Endothelial cell (in vitro differentiated cells): ENCODE data around the gene STARD8. TPM values are rescaled to one million over a fixed set of nuclear protein-coding genes. Genes with fewer than 3 reads are reported as not detected.
"Not testable (repeated sequence)": the region's sequence is repeated elsewhere in the genome, so short reads cannot be mapped to it uniquely, and the experiment has no call there.

Experiments used
- DNase-seq: peaks from one replicate; pipeline ENCODE4 v3.0.0; 2021; ENCODE audit warnings: low spot score
- H3K27ac Mint-ChIP-seq: one replicate; pipeline ENCODE4 v1.8.0; 2021; ENCODE audit warnings: mixed read lengths, inconsistent platforms; ENCODE audit not compliant: unreplicated experiment
- H3K27me3 Mint-ChIP-seq: one replicate; pipeline ENCODE4 v1.8.0; 2021; ENCODE audit warnings: mild to moderate bottlenecking, moderate library complexity, mixed read lengths, inconsistent platforms; ENCODE audit not compliant: unreplicated experiment
- H3K36me3 Mint-ChIP-seq: one replicate; pipeline ENCODE4 v1.8.0; 2021; ENCODE audit warnings: mild to moderate bottlenecking, low read depth, mixed read lengths, inconsistent platforms; ENCODE audit not compliant: unreplicated experiment
- H3K4me1 Mint-ChIP-seq: one replicate; pipeline ENCODE4 v1.8.0; 2021; ENCODE audit warnings: mild to moderate bottlenecking, mixed read lengths, inconsistent platforms; ENCODE audit not compliant: unreplicated experiment
- H3K4me3 Mint-ChIP-seq: one replicate; pipeline ENCODE4 v1.8.0; 2021; ENCODE audit warnings: mild to moderate bottlenecking, mixed read lengths, inconsistent platforms; ENCODE audit not compliant: unreplicated experiment
- H3K9me3 Mint-ChIP-seq: one replicate; pipeline ENCODE4 v1.8.0; 2021; ENCODE audit warnings: mixed read lengths, inconsistent platforms; ENCODE audit not compliant: unreplicated experiment
- CTCF ChIP-seq: fragments of 200-600 bp; sonication (generic); IDR thresholded peaks from one replicate; pipeline ENCODE4 v1.5.0; 2021; ENCODE audit warnings: antibody characterized with exemption; ENCODE audit not compliant: unreplicated experiment
- total RNA-seq: library from RNA; stranded (reverse); fragmentation: NEBNext Ultra II Directional; extraction: Animal tissue kit (Norgen Biotek cat#: 25700); gene quantifications from one replicate; pipeline ENCODE4 v1.2.1, GENCODE V29; 2021; ENCODE audit not compliant: unreplicated experiment

STARD8 gene
- total RNA-seq, 1 donor from 2014 or later: 82.7 TPM

- TF ChIP-seq CTCF: no peak
- H3K4me1 Mint-ChIP-seq: peaks cover 2% of the 10 kb centered on the region
- no peak overlapping the region for H3K4me3 Mint-ChIP-seq
- no peaks in the 10 kb centered on the region for H3K36me3 Mint-ChIP-seq
- H3K27ac Mint-ChIP-seq: no peak overlapping the region
- H3K27me3 Mint-ChIP-seq: peaks cover 3% of the 10 kb centered on the region
- DNase-seq: no peak
- no peaks in the 10 kb centered on the region for H3K9me3 Mint-ChIP-seq
Observed at GRCh38 chrX:68627986-68628385, 19.5 kb upstream of the STARD8 start.

GRCh38 chrX:68629936-68630335 is 17.5 kb upstream of the STARD8 start:
- H3K27ac Mint-ChIP-seq, H3K4me3 Mint-ChIP-seq, H3K27me3 Mint-ChIP-seq, H3K4me1 Mint-ChIP-seq, DNase-seq, H3K36me3 Mint-ChIP-seq, H3K9me3 Mint-ChIP-seq: not testable (repeated sequence)

- peaks cover 3% of the 10 kb centered on the region for H3K27me3 Mint-ChIP-seq
- TF ChIP-seq CTCF: no peak
- H3K4me3 Mint-ChIP-seq: no peak overlapping the region
- H3K27ac Mint-ChIP-seq: no peak overlapping the region
- DNase-seq: no peak
- no peaks in the 10 kb centered on the region for H3K36me3 Mint-ChIP-seq
- H3K4me1 Mint-ChIP-seq: peaks cover 2% of the 10 kb centered on the region
- no peaks in the 10 kb centered on the region for H3K9me3 Mint-ChIP-seq
Observed at GRCh38 chrX:68631336-68631735, 16.1 kb upstream of the STARD8 start.

- Mint-ChIP-seq H3K27ac (no peak overlapping the region), H3K4me3 (no peak overlapping the region), H3K36me3 (no peaks in the 10 kb centered on the region), H3K9me3 (no peaks in the 10 kb centered on the region), H3K4me1 (peaks cover 2% of the 10 kb centered on the region), H3K27me3 (peaks cover 3% of the 10 kb centered on the region)
- no peak for DNase-seq
- TF ChIP-seq CTCF: no peak
Observed at GRCh38 chrX:68632491-68632890, 15.0 kb upstream of the STARD8 start.

DNA sequence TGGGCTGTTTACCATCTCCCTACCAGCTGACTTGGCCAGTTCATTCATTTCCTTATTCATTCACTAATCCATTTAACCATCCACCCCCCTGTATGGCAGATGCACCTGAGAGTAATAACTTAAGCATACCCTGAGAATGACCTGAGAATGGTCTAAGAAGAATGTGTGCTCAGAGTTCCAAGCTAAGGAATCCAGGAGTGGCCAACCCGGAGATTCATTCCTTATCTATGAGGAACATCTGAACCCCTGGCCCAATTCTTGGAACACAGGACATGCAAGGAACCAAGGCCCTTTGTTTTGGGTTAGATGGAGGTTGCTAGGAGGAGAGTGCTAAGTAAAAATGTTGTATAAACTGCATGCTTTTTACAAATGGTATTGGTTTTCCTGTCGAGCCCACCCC is 13.5 kb upstream of the STARD8 start:
- no peaks in the 10 kb centered on the region for H3K9me3 Mint-ChIP-seq
- no peak overlapping the region for H3K4me3 Mint-ChIP-seq
- peaks cover 2% of the 10 kb centered on the region for H3K4me1 Mint-ChIP-seq
- no peaks in the 10 kb centered on the region for H3K36me3 Mint-ChIP-seq
- H3K27ac Mint-ChIP-seq: no peak overlapping the region
- peaks cover 3% of the 10 kb centered on the region for H3K27me3 Mint-ChIP-seq
- DNase-seq: no peak
- TF ChIP-seq CTCF: no peak

GRCh38 chrX:68634649-68635227 is 12.7 kb upstream of the STARD8 start:
- H3K9me3 Mint-ChIP-seq: no peaks in the 10 kb centered on the region
- TF ChIP-seq CTCF: no peak
- peaks cover 3% of the 10 kb centered on the region for H3K27me3 Mint-ChIP-seq
- H3K27ac Mint-ChIP-seq: no peak overlapping the region
- no peak for DNase-seq
- no peak overlapping the region for H3K4me3 Mint-ChIP-seq
- peaks cover 2% of the 10 kb centered on the region for H3K4me1 Mint-ChIP-seq
- H3K36me3 Mint-ChIP-seq: no peaks in the 10 kb centered on the region
